ENCODE results near the gene BTBD16. TPM values are rescaled to one million over a fixed set of nuclear protein-coding genes. Genes with fewer than 3 reads are reported as not detected.

Gene BTBD16
- total RNA-seq, 4 donors from 2014 or later: 0.42 to 1.2 TPM; not detected in 2

DNA sequence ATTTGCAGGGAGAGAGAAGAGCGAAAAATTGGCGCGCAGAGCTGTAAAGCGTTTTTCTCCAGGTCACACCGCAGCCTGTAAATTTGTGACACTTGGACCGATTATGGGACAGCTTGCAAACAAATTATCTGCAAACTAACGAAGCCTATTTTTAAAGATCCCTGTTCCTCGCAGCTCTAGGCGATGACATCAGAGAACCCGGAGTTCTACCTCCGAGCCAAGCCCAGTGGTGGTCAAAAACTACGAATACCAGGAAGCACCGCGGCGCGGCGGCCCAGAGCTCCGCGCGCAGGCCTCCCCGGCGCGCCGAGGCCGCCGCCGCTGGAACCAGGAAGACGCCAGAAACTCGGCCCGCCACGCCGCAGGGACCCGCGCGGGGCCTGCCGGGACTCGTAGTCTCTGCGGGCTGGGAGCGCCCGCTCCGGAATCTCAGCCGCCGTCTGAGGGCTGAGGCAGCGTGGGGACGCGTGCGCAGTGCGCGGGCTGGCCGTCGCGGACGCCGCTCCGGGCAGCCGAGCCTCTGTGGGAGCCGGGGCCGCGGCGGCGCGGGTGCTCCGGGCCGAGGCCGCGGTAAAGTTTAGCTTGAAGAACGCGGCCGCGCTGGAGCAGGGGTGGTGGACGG, 103.3 kb downstream of the BTBD16 start, which contains the start of gene PLEKHA1:
Gene PLEKHA1, plus strand, starts transcription at position 472 of the 622 bp plus-strand sequence. CDS start 18,493 bp downstream, outside the sequence.
- Histone ChIP-seq H3K27me3 (no peaks in the 10 kb centered on the region), H3K36me3 (peaks cover 0 to 5% (median 0%) of the 10 kb centered on the region in 3 donors), H3K27ac (peak within 1 kb of the TSS; percentile 91 to 99 (median 96)), H3K9me3 (no peaks in the 10 kb centered on the region), H3K4me3 (peak within 1 kb of the TSS; percentile 85 to 91 (median 88)), H3K4me1 (peaks cover 0 to 56% (median 23%) of the 10 kb centered on the region in 4 donors)
- peak; percentile 80 to 88 for DNase-seq (ENCODE audit: low spot score in 2 of 2)
- 0 to 2% methylated on average over 15 to 37 of the region's 71 CpGs for WGBS, 2 donors
- TF ChIP-seq POLR2A (IDR thresholded peaks at IDR 0.05) (peak; percentile 88 to 89), EP300 (IDR thresholded peaks at IDR 0.05) (peak in 1 of 2 donors; percentile 74)
- TF ChIP-seq, protein P1, sequence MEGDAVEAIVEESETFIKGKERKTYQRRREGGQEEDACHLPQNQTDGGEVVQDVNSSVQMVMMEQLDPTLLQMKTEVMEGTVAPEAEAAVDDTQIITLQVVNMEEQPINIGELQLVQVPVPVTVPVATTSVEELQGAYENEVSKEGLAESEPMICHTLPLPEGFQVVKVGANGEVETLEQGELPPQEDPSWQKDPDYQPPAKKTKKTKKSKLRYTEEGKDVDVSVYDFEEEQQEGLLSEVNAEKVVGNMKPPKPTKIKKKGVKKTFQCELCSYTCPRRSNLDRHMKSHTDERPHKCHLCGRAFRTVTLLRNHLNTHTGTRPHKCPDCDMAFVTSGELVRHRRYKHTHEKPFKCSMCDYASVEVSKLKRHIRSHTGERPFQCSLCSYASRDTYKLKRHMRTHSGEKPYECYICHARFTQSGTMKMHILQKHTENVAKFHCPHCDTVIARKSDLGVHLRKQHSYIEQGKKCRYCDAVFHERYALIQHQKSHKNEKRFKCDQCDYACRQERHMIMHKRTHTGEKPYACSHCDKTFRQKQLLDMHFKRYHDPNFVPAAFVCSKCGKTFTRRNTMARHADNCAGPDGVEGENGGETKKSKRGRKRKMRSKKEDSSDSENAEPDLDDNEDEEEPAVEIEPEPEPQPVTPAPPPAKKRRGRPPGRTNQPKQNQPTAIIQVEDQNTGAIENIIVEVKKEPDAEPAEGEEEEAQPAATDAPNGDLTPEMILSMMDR (IDR thresholded peaks at IDR 0.05): peak in 3 of 5 experiments; percentile 40 to 44 (median 44)

DNA sequence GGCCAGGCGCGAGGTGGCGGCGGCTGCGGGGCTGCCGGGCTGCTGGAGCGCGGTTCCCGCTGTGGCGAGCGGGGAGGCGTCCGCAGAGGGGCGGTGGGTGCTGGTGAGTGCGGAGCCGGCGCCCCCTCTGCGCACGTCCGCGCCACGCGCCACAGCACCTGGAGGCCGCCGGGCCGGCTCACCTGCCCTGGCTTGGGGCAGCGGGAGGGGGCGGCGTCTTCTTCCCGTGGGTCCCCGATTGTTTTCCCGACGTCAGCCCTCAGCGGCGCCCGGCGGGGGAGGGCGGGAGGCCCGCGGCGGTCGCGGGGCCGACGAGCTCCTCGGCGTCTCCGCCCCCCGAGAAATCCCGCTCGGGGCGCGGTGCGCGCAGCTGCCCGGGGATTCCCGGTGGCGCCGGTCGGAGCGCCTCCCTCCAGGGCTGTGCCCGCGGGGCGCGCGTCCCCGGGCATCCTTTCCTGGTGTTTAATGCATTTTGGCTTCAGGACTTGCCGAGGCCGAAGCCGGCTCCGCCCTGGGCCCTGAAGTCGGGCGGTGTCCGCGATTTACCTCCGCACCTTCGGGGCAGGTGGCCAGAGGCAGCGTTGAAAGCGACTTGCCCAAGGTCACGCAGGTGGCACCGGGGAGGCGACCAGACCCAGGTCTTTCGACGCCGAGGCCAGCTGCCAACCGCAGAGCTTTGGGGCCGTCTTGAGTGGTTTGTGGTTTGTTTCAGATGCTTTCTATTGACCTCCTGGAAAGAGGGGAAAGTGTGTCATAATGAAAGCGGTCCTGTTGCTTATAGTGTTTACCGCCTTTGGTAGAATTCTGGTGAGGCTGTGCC, 104.0 kb downstream of the BTBD16 start:
- Histone ChIP-seq H3K9me3 (no peaks in the 10 kb centered on the region), H3K4me3 (peak overlapping the region; percentile 85 to 91 (median 88)), H3K4me1 (peaks cover 0 to 56% (median 23%) of the 10 kb centered on the region in 4 donors), H3K27ac (peak overlapping the region; percentile 91 to 99 (median 96)), H3K36me3 (peaks cover 0 to 6% (median 0%) of the 10 kb centered on the region in 3 donors), H3K27me3 (no peaks in the 10 kb centered on the region)
- WGBS, 2 donors: 0 to 2% methylated on average over 10 to 35 of the region's 89 CpGs
- TF ChIP-seq POLR2A (IDR thresholded peaks at IDR 0.05) (no peak), EP300 (IDR thresholded peaks at IDR 0.05) (peak in 1 of 2 donors; percentile 38)
- TF ChIP-seq, protein P1 (IDR thresholded peaks at IDR 0.05): no peak
- peak in 1 of 2 donors; percentile 21 for DNase-seq (ENCODE audit: low spot score in 2 of 2)

DNA sequence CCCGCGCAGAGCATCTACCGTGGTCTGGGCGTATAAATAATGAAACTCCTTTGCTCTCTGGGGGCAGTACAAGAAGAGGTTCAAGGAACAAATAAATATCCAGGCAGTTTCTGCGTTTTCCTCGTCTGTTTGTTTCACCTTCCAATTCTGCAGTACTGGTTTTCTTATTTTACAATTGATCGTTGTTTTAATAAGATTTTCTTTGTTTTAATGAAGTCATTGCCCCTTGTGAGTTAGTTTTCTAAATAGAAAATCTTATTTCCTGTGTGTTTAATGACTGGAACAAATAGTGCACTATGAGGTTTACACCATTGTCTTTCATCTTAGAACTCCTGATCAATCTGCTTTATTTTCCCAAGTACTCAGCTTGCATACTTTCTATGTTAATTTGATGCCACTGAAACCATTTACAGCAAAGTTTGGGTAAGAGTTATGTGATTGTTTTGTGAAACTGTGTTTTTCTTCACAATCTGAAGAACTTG, 104.6 kb downstream of the BTBD16 start:
- 2 to 3% methylated on average over 7 of the region's 7 CpGs for WGBS, 2 donors
- Histone ChIP-seq H3K36me3 (peaks cover 0 to 6% (median 0%) of the 10 kb centered on the region in 3 donors), H3K4me1 (peaks cover 0 to 53% (median 23%) of the 10 kb centered on the region in 4 donors), H3K27ac (peak overlapping the region; percentile 91 to 99 (median 96)), H3K27me3 (no peaks in the 10 kb centered on the region), H3K9me3 (no peaks in the 10 kb centered on the region), H3K4me3 (peak overlapping the region; percentile 85 to 91 (median 88))
- DNase-seq (ENCODE audit: low spot score in 2 of 2): no peak
- no peak for TF ChIP-seq EP300 (IDR thresholded peaks at IDR 0.05)
- TF ChIP-seq, protein P1 (IDR thresholded peaks at IDR 0.05): no peak
- TF ChIP-seq POLR2A (IDR thresholded peaks at IDR 0.05): no peak

DNA sequence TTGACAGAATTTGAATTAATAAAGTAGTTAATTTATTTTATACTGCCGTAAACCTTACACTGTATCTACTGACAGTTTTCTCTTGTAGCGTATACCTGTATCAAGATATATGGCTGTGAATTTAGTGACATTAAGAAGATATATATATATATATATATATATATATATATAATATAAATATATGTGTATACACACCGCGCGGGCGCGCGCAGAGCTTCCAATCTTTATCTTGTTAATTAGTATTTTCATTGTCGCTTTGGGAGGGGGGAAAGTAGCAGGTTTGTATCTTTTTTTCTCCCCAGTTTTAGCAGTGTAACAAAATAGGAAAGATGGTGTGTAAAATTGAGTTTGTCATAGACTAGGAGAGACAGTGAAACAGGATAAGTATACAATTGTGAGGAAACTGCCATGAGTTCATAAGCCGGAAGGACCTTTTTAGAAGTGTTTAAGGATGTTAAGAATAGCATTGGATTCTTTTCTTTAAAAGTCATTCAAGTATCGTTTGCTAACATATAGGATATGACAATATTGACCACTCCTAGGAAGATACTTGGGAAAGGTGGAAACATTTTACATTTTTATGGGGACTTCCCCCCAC, 105.4 kb downstream of the BTBD16 start:
- Histone ChIP-seq H3K4me1 (peaks cover 0 to 47% (median 23%) of the 10 kb centered on the region in 4 donors), H3K27ac (peak overlapping the region in 1 of 4 donors; percentile 97), H3K36me3 (peaks cover 0 to 6% (median 0%) of the 10 kb centered on the region in 3 donors), H3K9me3 (no peaks in the 10 kb centered on the region), H3K4me3 (peak overlapping the region in 1 of 4 donors; percentile 86), H3K27me3 (no peaks in the 10 kb centered on the region)
- WGBS, 2 donors: 76 to 78% methylated on average over 11 of the region's 11 CpGs
- no peak for DNase-seq (ENCODE audit: low spot score in 2 of 2)
- TF ChIP-seq EP300 (IDR thresholded peaks at IDR 0.05) (no peak), POLR2A (IDR thresholded peaks at IDR 0.05) (no peak)
- TF ChIP-seq, protein P1 (IDR thresholded peaks at IDR 0.05): no peak

Data from tibial nerve (tissue), 4 donors.